NK-92 (cell line): ENCODE measurements around the gene TRIM43B.
"Not testable (repeated sequence)": the region's sequence is repeated elsewhere in the genome, so short reads cannot be mapped to it uniquely, and the experiment has no call there.

Experiments used
- DNase-seq: peaks from one replicate; lab custom pipeline; 2025; ENCODE audit not compliant: unreplicated experiment; lab: John Stamatoyannopoulos, UW

Gene TRIM43B

DNA sequence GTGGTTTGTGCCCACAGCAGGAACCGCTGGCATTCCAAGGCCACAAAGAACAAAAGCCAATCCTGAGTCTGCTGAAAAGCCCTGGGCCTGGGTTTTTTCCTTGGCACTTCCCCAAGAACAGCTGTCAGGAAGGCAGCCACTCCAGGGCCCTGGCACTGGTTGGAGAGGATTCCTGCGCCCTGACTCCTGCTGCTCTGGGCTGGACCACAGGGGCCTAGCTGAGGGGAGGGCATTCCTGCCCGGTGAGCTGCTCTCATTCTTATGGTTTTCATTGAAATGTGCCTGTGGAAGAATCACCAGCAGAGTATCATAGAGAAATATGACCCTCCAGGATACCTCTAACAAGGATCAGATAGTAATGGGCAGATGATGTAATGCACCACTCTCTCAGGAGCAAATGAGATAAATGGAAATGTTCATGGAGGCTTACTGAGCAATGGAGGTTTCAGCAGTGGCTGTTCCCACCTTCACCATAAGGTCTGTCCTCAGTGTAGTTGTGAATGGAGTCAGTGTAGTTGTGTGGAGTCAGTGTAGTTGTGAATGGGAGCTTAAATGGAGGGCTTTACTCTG, 50.0 kb downstream of the TRIM43B start:
- DNase-seq: not testable (repeated sequence)

GRCh38 chr2:95433973-95434372, 50.6 kb downstream of the TRIM43B start:
- not testable (repeated sequence) for DNase-seq

DNA sequence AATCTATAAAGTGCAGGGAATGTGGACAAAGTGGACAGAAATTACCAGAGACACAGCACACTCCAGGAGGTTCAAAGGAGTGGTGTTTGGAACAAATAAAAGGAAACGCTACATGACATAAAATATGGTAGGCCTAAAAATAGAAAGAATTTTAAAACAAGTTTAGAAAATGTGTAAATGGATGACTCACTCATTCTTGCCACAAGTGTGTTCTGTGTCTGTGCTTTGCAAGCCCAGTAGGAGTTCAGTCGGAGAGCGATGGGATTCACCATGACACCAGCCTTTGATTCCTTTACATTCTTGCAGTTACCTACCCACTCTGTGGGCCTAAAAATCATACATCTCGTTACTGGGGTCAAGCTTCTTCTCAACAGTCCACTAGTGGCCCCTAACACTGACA, 51.2 kb downstream of the TRIM43B start:
- not testable (repeated sequence) for DNase-seq

DNA sequence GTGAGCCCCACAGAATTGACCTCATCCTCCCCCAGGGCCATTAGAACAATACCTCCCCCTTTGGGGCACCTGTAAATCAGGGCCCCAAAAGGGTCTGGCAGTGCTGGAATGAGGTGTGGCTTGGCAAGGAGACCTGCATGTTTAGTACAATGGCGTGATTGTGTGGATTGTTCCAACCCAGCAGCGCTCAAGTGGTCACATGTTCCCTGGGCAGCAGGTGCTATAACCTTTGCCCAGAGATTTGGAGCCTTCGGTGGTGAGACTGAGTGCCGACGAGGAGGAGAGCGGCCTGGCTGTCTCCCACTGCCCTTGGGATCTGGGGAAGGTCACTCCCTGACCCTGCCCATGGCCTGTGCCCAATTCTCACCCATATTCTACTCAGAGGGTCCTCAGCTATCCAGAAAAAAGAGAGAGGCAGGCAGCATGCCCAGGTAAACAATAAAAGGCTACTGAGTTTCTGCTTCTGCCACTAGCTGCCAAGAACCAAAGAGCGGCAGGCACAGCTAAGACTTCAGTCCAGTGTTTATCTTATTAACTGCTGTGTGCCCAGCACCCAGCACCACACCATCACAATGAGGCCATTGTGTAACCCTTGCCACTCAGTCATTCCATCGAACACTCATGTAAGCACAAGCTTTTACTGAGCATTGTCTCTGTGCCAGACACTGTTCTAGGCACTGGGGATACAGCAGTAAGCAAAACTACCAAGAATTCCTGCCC, 54.6 kb downstream of the TRIM43B start:
- DNase-seq: not testable (repeated sequence)

- not testable (repeated sequence) for DNase-seq
Observed at GRCh38 chr2:95427196-95427867, 57.2 kb downstream of the TRIM43B start.
